C4-2B (cell line): ENCODE measurements around the gene SLC50A1.

Experiments used
- H3K27ac ChIP-seq: fragments of 450-650 bp; 2 replicates; pipeline ENCODE4 v1.5.1; 2017
- CTCF ChIP-seq: fragments of 450-650 bp; conservative IDR thresholded peaks from 2 replicates; pipeline ENCODE4 v1.5.1; 2017; ENCODE audit warnings: mild to moderate bottlenecking
- ZFX ChIP-seq: fragments of 450-650 bp; IDR thresholded peaks from 2 replicates; pipeline ENCODE4 v1.6.1; 2017

Gene SLC50A1

GRCh38 chr1:155175927-155176371 lies 40.3 kb downstream of the SLC50A1 start:
- no peak for TF ChIP-seq ZFX
- TF ChIP-seq CTCF, result no peak
- peak overlapping the region; percentile 94 for H3K27ac ChIP-seq

- TF ChIP-seq CTCF (peak; percentile 98), ZFX (no peak)
Observed at GRCh38 chr1:155176544-155177071, 41.0 kb downstream of the SLC50A1 start.

GRCh38 chr1:155177192-155177917 lies 41.7 kb downstream of the SLC50A1 start:
- peak overlapping the region; percentile 94 for H3K27ac ChIP-seq
- TF ChIP-seq ZFX, result peak; percentile 92; the same call in 1 of the 2 replicates
- no peak for TF ChIP-seq CTCF

More at GRCh38 chr1:155176544-155177071, 41.0 kb downstream of the SLC50A1 start:
- H3K27ac ChIP-seq, result peak overlapping the region; percentile 94

- peak overlapping the region; percentile 94 for H3K27ac ChIP-seq
- TF ChIP-seq CTCF (no peak), ZFX (no peak)
Observed at GRCh38 chr1:155177918-155178281, 42.2 kb downstream of the SLC50A1 start.

GRCh38 chr1:155178441-155179111 lies 42.9 kb downstream of the SLC50A1 start:
- H3K27ac ChIP-seq, result peak overlapping the region; percentile 94

GRCh38 chr1:155179112-155180031 lies 43.7 kb downstream of the SLC50A1 start:
- peak overlapping the region; percentile 94 for H3K27ac ChIP-seq
- no peak for TF ChIP-seq ZFX
- TF ChIP-seq CTCF, result no peak

More at GRCh38 chr1:155178441-155179111, 42.9 kb downstream of the SLC50A1 start:
- TF ChIP-seq ZFX (no peak), CTCF (no peak)
